Measurements from ENCODE around the gene SLC22A12. TPM values are rescaled to one million over a fixed set of nuclear protein-coding genes. Genes with fewer than 3 reads are reported as not detected.

The SLC22A12 gene
- total RNA-seq, 1 experiment from 2014 or later, result not detected

DNA sequence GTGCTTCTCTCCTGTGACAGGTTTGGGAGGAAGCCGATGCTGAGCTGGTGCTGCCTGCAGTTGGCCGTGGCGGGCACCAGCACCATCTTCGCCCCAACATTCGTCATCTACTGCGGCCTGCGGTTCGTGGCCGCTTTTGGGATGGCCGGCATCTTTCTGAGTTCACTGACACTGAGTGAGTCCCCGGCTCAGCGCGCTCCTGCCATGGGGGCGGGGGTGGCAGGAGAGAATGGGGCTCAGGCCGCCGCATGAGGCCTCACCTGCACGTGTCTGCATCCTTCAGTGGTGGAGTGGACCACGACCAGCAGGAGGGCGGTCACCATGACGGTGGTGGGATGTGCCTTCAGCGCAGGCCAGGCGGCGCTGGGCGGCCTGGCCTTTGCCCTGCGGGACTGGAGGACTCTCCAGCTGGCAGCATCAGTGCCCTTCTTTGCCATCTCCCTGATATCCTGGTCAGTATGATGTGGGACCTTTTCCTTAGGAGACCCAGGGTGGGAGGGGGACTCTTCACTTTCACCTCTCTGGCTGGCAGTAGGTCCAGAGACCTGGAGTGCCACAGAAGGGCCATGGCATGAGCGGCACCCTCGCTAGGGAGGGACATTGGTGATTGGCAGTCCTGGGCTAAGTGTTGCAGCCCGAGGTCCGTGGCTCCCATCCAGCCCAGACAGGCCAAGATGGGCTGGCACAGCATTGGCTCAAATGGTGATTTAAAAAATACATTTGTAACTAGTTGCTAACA is 28.9 kb upstream of the SLC22A12 start:
- no peak for DNase-seq (ENCODE audit: extremely low read depth, low read depth)

DNA sequence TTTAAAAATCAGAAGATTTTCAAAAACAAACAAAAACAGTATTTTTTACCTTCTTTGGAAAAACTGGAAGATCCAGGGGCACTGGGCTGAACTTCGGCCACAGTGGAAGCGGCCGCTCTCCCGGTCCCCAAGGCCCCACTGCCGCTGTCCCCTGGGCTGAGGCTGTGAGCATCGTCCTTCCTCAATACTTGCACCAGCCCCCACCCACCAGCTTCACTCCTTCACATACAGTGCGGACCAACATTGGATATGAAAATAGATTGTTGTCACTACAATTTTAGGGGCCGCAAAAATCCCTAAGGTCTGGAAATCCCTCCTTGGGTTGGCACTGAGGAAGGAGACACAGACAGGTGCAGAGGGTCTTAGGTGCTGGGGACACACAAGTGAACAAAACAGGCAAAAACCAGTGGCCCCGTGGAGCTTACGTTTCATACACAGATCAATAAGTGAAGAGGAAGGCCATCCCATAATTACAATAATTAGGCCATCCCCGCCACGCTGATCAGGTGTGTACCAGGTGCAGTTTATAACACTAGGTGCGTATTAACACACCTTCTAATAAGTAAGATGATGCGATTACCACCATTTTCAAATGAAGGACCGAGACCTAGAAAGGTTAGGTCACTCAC is 28.2 kb upstream of the SLC22A12 start:
- no peak for DNase-seq (ENCODE audit: extremely low read depth, low read depth)

DNA sequence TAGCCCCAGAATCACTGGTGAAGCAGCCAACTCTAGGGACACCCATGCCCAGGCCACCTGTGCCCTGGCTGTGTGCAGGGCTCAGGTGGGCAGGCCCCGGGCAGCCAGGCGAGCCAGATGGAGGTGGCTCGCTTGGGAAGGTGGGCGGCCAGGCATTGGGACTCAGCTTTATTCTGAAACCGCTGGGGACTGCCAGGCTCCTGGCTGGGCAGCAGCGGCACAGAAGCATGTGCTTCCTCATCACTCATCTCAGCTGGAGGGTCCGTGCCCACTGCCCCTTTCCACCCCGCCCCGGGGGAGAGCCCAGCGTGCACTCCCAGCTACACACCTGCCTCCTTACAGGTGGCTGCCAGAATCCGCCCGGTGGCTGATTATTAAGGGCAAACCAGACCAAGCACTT is 27.1 kb upstream of the SLC22A12 start:
- DNase-seq (ENCODE audit: extremely low read depth, low read depth), result no peak

DNA sequence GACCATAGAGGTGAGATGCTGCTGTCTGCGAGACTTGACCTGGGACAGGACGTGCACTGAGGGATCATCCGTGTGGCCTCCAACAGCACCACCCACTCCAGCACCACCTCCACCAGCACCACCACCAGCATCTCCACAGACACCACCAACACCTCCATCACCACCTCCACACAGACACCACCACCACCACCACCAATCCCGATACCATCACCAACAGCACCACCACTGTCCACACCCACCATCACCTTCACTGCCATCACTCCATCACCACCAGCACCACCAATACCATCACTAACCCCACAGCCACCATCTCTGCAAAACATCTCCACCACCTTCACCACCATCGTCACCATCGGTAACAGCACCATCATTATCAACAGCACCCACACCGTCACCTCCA is 26.6 kb upstream of the SLC22A12 start:
- DNase-seq (ENCODE audit: extremely low read depth, low read depth), result no peak

DNA sequence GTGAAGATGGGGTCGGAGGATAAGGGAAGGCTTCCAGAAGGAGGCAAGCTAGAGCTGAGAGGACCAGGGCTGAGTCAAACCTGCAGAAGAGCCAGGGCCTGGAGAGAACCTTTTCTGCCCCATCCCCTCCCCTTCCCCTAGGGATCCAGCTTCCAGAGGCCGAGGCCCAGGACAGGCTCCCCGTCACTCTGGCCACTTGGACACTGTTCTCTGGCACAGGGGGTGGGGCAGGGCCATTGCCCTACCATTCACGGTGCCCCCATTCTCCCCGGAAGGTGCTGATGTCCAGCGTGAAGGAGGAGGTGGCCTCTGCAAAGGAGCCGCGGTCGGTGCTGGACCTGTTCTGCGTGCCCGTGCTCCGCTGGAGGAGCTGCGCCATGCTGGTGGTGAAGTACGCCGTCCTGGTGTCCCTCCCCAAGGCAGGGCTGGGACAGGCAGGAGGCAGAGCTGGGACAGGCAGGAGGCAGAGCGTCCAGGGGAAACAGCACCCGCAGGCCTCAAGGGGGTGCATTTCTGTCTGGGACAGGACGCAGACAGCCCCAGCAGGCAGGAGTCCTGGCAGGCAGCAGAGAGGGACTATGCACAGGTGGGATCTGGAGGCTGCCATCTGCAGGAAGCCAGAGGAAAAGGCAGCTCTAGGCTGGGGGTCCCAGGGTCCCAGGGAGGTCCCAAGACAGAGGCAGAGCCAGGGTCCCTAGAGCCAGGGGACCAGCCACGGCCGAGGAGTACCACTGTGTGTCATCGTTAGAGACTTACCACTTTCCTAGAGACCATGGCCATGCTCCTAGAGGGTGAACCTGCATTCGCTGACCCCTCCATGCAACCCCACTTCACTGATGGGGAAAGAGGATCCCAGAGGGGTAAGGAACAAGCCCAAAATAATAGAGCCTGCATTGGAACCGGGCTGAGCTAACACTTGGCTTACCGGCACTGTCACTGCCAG is 25.8 kb upstream of the SLC22A12 start:
- DNase-seq (ENCODE audit: extremely low read depth, low read depth), result no peak

DNA sequence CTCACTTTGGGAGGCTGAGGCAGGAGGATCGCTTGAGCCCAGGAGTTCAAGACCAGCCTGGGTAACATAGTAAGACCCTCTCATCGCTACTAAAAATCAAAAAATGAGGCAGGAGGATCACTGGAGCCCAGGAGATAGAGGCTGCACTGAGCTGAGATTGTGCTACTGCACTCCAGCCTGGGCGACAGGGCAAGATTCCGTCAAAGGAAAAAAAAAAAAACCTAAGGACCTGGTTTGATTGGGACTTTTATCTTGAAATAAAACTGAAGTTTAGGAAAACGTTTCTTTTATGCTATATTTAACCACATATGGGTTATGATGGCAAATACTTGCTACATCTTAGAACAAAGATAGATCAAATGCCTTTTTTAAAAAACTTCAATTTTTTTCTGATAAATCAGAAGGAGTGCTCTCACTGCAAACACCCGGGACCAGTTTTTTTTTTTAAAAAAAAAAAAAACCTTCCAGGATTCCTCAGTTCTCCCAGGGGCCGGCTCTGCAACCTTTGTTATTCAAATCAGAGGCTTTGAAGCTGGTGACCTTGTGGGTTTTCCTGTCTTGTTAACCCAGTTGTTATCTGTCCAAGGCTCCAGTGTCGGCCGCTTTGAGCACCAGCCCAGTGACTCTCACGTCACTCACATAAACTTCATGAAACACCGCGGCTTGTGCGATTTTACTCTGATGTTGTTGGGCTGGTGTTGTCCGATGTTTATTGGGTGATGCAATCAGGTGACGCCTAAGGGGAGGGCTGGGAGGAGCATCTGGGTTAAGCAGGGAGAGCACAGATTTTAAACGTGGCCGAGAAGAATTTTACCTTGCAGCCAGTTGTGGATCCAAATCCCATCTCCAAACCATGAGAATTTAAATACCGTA is 24.7 kb upstream of the SLC22A12 start:
- peak; percentile 86 for DNase-seq (ENCODE audit: extremely low read depth, low read depth)

DNA sequence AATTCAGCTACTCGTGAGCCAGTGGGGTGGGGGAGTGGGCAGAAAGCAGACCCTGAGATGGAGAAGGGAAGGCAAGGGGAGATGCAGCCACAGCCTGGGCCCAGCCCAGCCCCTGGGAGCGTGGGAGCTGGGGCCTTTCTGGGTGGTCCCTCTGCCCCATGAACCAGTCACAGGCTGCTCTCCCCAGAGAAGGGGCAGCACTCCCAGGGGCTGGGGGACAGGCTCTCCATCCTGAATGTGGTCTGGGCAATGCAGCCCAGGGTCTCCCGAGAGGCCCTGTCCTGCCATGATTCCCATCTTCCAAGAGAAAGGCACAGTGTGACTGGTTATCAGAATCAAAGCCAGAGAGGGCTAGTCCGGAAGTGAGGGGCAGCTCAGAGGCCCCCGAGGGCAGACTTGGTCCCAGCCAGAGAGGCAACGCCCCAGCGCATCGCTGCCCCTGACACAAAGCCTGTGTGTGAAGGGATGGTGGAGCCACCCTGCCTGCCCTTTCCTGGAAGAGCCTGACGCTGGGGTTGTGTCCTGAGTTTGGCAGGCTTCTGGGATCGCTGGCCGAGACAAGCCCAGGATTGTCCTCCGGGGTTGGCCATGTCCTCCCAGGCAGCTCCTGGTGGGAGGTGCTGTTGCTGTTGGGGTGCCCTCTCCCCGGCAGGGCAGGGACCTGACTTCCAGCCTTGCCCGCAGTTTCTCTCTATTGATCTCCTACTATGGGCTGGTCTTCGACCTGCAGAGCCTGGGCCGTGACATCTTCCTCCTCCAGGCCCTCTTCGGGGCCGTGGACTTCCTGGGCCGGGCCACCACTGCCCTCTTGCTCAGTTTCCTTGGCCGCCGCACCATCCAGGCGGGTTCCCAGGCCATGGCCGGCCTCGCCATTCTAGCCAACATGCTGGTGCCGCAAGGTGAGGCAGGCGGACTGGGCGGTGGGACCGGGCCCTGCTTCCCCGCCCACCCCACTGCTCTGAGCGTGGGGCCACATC is 23.8 kb upstream of the SLC22A12 start:
- no peak for DNase-seq (ENCODE audit: extremely low read depth, low read depth)

DNA sequence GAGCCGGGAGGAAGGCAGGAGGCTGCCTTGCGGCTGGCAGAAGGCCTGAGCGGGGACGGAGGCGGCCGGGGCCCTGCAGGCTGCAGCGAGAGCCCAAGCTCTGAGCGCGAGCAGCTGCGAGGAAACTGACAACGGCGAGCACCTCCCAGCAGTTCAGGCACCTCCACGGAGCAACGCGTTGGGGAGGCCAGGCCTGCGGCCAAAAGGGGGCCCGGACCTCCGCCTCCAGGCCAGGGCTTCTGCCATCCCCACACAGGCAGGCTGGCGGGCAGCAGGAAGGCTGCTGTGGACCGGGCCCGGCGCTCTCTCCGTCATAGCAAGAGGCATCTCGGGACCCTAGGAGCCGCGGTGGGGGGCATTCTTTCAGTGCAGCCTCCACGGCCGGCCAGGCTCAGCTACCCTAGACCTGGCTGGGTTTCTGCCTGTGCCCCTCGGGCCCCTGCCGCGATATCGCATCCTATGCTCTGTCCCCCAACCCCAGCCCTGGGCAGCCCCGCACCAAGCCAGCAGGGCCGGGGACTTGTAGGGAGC is 22.9 kb upstream of the SLC22A12 start:
- DNase-seq (ENCODE audit: extremely low read depth, low read depth), result no peak

DNA sequence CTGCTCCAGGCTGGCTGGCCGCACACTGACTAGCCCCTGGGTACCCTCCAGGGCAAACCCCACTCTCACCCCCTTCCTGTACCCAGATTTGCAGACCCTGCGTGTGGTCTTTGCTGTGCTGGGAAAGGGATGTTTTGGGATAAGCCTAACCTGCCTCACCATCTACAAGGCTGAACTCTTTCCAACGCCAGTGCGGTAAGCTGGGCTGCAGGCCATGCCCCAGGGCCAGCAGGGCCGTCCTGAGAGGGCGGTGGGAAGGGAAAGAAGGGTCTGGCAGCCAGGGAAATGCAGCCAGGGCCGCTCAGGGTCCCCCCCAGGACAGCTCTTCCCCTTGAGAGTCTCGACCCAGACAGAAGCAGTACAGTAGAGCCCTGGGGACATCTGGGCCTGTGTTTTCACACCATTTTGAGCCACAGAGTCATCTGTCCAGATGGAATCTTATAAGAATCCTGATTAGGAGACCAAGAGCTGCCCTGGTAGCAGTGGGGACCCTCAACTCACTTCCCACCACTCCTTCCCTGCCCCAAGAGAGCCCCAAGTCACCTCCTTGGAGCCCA is 22.4 kb upstream of the SLC22A12 start:
- DNase-seq (ENCODE audit: extremely low read depth, low read depth), result no peak

DNA sequence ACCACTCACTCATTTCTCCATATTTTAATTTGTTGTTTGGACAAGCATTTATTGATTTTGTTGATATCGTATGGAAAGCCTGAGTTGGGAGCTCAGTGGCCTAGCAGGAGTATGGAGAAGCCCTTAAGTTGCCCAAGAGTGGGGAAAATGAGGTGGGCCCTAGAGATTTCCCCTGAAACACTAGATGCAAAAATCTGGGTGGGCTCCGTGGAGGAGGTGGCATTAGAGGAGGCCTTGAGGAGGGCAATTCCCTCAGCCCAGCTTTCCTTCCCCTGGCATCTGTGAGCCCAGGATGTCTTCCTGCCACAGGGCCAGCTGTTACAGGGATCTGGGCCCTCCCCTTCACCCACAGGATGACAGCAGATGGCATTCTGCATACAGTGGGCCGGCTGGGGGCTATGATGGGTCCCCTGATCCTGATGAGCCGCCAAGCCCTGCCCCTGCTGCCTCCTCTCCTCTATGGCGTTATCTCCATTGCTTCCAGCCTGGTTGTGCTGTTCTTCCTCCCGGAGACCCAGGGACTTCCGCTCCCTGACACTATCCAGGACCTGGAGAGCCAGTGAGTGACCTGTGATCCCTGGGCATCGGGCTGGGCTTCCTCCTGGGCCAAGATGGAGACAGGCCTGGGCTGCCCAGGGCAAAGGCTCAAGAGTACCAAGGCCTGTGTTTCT is 21.6 kb upstream of the SLC22A12 start:
- DNase-seq (ENCODE audit: extremely low read depth, low read depth), result no peak

DNA sequence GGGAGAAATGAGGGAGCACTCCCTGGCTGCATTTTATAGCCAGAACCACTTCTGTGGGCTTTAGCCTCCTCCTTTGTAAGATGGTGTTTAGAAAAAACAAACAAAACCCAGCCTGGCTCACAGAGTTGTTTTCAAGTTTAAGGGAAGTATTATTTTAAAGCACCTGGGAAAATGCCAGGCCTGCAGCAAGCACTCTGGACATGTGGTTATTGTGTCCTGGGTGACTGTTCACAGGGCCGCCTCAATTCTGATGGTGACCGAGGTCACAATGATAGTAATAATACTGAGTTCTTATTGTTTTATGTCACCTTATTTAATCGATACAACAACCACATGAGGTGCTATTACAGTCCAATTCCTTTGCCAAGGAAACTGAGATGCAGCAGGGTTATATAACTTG is 20.7 kb upstream of the SLC22A12 start:
- no peak for DNase-seq (ENCODE audit: extremely low read depth, low read depth)

DNA sequence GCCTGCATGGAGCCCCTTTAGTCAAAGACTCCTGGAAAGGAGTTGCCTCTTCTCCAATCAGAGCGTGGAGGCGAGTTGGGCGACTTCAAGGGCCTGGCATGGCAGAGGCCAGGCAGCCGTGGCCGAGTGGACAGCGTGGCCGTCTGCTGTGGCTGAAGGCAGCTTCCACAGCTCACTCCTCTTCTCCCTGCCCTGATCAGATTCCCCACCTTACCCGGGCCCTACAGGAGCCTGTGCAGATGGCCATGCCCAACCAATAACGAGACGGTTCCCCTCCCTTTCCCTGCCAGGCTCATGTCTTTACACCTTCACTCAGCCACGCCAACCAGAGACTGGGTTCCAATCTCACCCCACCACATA is 20.0 kb upstream of the SLC22A12 start:
- no peak for DNase-seq (ENCODE audit: extremely low read depth, low read depth)

DNA sequence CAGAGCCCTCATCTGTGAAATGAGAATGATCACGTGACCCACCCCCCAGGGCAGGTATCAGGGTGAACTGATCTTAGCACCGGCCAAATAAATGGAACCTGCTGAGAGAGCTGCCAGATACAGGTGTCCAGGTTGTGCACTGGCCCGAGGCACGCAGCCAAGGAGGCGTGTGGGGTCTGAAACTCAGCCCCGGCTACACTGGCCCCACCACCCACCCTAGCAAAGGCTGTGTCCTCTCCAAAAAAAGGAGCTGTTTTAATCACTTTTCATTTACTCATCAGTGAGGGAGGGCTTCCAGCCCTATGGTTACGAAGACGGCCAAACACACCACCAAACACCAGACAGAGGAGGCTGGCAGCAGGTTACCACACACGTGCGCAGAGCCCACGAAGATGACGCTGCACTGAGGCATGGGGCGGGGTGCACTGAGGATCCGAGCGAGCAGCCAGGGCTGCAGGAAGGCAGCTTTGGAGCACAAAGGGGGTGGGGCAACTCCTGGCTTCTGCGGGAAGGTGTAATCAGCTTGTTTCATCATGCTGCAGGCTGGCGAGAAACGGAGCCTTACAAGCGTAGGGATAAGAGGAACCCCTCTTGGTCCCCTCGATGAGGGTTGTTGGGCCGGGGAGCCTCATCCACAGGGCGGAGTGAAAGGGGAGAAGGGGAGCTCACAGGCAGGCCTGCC is 19.5 kb upstream of the SLC22A12 start:
- no peak for DNase-seq (ENCODE audit: extremely low read depth, low read depth)

DNA sequence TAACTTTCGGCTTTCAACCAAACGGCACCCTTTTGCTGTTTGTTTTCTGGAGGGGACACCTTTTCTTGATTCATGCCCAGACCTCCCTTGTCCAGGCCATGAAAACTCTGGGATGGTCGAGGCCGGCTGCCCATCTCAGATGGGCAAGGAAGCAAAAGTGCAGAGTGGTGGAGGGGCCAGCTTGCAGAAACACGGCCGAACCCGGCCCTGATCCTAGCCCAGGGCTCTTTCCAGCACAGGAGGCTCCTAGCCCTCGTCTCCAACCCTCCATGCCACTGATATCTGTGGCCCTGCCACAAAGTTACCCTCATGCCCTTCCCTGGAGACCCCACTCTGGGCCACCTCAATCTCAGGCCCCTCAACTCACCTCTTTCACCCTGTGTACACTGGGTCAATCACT is 18.9 kb upstream of the SLC22A12 start:
- DNase-seq (ENCODE audit: extremely low read depth, low read depth), result no peak

DNA sequence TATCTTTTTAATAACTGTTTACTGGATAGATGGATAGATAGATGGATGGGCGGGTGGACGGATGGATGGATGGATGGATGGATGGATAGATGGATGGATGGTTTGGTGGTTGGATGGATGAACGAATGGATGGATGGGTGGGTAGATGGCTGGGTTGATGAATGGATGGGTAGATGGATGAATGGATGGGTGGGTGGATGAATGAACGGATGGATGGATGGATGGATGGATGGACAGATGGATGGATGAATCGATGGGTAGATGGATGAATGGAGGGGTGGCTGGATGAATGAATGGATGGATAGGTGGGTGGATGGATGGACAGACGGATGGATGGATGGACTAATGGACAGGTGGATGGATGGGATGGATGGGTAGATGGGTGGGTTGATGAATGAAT is 13.8 kb upstream of the SLC22A12 start:
- DNase-seq (ENCODE audit: extremely low read depth, low read depth), result no peak

DNA sequence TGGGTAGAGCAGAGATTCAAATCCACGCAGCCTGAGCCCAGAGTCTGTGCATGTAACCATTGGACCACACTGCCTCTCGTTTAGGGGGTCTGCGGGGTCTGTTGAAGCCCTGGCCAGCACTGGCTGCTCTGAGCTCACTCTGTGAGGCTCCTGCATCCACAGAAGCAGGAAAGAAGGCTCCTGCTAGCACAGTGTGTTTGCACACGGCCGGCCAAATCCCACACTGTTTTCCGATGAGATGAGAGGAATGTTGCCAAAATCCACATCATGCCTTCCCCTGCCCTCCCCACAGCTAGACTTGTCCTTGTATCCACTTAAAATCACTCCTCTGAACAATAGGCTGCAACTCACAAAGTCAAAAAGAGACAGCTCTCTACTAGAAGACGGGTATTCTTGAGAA is 10.6 kb upstream of the SLC22A12 start:
- no peak for DNase-seq (ENCODE audit: extremely low read depth, low read depth)

DNA sequence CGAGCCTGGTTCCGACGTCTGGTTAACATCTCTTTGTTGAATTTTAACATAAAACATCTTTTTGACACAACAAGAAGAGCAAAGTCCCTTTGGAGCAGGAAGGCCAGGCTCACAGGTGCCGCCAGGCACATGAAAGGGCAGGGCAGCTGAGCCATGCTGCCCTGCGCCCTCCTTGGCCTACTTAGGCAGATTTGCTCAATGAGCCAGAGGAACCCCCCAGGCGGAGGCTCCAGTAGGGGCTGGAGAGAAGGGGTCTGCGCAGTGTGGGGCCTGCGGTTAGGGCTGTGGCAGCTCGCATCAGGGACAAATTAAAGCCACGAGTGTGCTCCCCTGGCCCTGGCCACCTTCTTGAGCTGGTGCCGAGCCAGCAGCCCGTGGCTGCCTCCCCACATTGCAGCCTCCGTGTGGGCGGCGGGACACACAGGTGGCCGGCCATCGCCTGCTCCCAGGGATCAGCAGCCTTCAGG is 9.9 kb upstream of the SLC22A12 start:
- no peak for DNase-seq (ENCODE audit: extremely low read depth, low read depth)

DNA sequence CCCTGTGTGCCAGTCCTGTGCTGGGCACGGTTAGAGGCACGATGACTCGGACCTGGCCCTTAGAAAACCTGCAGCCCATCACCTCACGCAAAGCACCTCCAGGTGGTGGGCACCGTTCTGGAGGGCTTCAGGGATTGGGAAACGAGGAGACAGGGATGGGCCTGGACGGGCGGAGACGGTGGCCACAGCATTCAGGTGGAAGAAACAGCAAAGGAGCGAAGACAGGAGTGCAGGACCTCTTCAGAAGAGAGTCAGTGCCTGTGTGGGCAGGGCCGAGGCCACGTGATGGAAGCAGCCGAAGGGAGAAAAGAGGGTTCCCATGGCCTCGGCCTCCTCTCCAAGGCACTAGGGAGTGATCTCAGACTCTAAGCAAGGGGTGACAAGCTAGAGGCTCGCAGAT is 8.1 kb upstream of the SLC22A12 start:
- no peak for DNase-seq (ENCODE audit: extremely low read depth, low read depth)
